Measurements from ENCODE around the gene KCNE4.

DNA sequence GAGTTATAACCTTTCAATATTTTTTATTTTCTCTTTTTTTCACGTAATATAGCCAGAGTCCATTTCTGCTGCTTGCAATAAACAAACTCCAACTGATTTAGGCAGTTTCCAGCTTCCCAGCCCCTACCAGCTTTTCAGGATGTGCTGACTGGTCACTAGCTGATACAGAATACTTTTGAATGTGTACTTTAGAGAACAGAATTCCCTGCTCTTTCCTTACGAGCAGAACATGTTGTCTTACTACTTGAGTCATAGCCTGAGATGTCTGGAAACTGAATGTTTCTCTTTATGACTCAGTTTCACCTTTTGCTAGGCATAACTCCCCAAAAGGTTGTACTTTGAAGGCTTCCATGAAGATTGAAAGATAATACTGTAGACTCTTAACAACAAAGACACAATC, 44.5 kb upstream of the KCNE4 start:
- TF ChIP-seq, protein P1, sequence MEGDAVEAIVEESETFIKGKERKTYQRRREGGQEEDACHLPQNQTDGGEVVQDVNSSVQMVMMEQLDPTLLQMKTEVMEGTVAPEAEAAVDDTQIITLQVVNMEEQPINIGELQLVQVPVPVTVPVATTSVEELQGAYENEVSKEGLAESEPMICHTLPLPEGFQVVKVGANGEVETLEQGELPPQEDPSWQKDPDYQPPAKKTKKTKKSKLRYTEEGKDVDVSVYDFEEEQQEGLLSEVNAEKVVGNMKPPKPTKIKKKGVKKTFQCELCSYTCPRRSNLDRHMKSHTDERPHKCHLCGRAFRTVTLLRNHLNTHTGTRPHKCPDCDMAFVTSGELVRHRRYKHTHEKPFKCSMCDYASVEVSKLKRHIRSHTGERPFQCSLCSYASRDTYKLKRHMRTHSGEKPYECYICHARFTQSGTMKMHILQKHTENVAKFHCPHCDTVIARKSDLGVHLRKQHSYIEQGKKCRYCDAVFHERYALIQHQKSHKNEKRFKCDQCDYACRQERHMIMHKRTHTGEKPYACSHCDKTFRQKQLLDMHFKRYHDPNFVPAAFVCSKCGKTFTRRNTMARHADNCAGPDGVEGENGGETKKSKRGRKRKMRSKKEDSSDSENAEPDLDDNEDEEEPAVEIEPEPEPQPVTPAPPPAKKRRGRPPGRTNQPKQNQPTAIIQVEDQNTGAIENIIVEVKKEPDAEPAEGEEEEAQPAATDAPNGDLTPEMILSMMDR (conservative IDR thresholded peaks at IDR 0.05 in 1 of 2, IDR thresholded peaks at IDR 0.05 in 1 of 2; ENCODE audit: low read depth in 1 of 2, low read length in 2 of 2) = no peak
- TF ChIP-seq EZH2 (IDR thresholded peaks at IDR 0.05; ENCODE audit: low read length, missing control alignments) = no peak

Measured in fibroblast of lung (primary cell).